Activated CD8-positive, alpha-beta T cell treated with anti-CD3 and anti-CD28 coated beads, Interleukin-2, amount 10 ng/mL, durations not matched to agents 7 days and 5 days (primary cell): ENCODE measurements around the gene TREML1. TPM values are rescaled to one million over a fixed set of nuclear protein-coding genes. Genes with fewer than 3 reads are reported as not detected.
A peak's percentile ranks its signal among the peaks of the same experiment; 100 is the strongest.

Source experiments
- ATAC-seq: fragments of 150-1000 bp; cut with Tn5 transposase; one replicate; pipeline ENCODE4 v1.10.0; 2021; ENCODE audit warnings: moderate library complexity
- CTCF ChIA-PET: fragments of 350-600 bp; sonication (Branson Sonifier 250); formaldehyde crosslinking; loops from one replicate; lab custom pipeline; 2021; ENCODE audit warnings: antibody characterized with exemption; lab: Charles Lee
- POLR2A ChIA-PET: fragments of 350-600 bp; sonication (Branson Sonifier 250); formaldehyde crosslinking; loops from one replicate; lab custom pipeline; 2021; ENCODE audit warnings: antibody characterized with exemption; lab: Charles Lee
- DNase-seq: peaks from one replicate; pipeline ENCODE4 v3.0.0-alpha.2; 2020
- H3K27ac Mint-ChIP-seq: one replicate; pipeline ENCODE4 v1.8.0; 2021; ENCODE audit warnings: mild to moderate bottlenecking, mixed read lengths
- H3K27me3 Mint-ChIP-seq: one replicate; pipeline ENCODE4 v1.8.0; 2021; ENCODE audit warnings: low read depth, mixed read lengths
- H3K36me3 Mint-ChIP-seq: one replicate; pipeline ENCODE4 v1.8.0; 2021; ENCODE audit warnings: low read depth, mixed read lengths
- H3K4me1 Mint-ChIP-seq: one replicate; pipeline ENCODE4 v1.8.0; 2021; ENCODE audit warnings: low read depth, mixed read lengths
- H3K4me3 Mint-ChIP-seq: one replicate; pipeline ENCODE4 v1.8.0; 2021; ENCODE audit warnings: mild to moderate bottlenecking, mixed read lengths
- H3K9me3 Mint-ChIP-seq: one replicate; pipeline ENCODE4 v1.8.0; 2022; ENCODE audit warnings: mixed read lengths; ENCODE audit not compliant: insufficient read depth
- total RNA-seq, 2 experiments: library from RNA; stranded (reverse); gene quantifications; one replicate each; pipeline ENCODE4 v1.2.3, GENCODE V29; 2021

TREML1 gene
- total RNA-seq, 2 experiments from 2014 or later, result not detected

DNA sequence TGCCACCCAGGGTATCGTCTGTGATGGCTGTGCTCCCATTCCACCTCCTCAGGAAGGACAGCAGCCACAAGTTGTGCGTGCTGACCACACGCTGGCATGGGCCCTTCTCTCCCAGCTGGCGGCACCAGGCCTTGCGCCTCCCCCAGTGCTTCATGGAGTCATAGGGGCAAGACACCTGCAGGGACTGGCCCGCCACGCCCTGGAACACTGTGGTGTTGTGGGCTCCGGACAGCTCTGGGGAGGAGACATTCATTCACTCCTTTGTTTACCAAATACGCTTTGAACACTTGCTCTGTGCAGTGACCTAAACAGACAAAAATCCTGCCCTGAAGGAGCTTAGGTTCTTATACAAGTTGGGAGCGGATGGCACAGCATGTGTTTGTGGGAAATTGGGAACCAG is 7.2 kb upstream of the TREML1 start:
- Mint-ChIP-seq H3K9me3 (no peaks in the 10 kb centered on the region), H3K36me3 (no peaks in the 10 kb centered on the region), H3K27me3 (peaks cover 14% of the 10 kb centered on the region), H3K27ac (no peak overlapping the region), H3K4me1 (no peaks in the 10 kb centered on the region), H3K4me3 (no peak overlapping the region)
- POLR2A ChIA-PET, result no interaction called here
- ATAC-seq, result no peak
- CTCF ChIA-PET, result no interaction called here
- DNase-seq, result no peak

- H3K27me3 Mint-ChIP-seq, result peaks cover 12% of the 10 kb centered on the region
- CTCF ChIA-PET, result no interaction called here
- POLR2A ChIA-PET, result no interaction called here
- DNase-seq, result no peak
- no peaks in the 10 kb centered on the region for H3K36me3 Mint-ChIP-seq
- no peak for ATAC-seq
- H3K27ac Mint-ChIP-seq, result no peak overlapping the region
- no peak overlapping the region for H3K4me3 Mint-ChIP-seq
- H3K9me3 Mint-ChIP-seq, result no peaks in the 10 kb centered on the region
- H3K4me1 Mint-ChIP-seq, result no peaks in the 10 kb centered on the region
Measured at GRCh38 chr6:41160933-41161332, 6.8 kb upstream of the TREML1 start.

DNA sequence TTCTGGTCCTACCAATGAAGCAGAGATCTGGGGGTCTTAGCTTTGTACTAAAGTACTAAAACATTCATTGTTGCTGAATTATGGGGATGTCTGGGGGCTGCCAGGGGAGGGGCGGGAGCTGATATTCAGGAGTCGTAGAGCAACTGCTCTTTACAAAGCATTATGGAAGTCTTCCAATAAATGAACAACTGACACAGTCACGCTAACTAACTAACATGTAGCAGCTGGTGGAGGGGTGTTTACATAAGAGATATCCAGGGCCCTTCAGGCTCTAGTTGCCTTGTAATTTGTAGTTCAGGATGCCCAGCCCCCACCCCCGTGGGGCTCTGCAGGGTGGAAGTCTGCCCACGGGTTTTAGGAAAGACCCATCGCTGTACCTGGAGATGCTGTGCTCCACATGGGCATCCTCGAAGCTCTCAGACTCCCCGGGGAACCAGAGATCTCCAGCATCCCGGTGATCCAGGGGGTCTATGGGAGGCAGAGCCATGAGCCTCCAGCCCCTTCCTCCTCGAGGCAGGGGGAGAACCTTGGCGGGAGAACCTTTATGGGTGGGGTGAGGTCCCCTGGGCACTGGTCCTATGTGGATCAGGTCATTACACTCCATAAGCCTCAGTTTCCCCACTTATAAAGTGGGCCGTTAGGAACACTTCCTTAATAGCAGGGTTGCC is 5.4 kb upstream of the TREML1 start:
- no peak for DNase-seq
- Mint-ChIP-seq H3K27me3 (peaks cover 19% of the 10 kb centered on the region), H3K27ac (no peak overlapping the region), H3K4me3 (no peak overlapping the region), H3K36me3 (no peaks in the 10 kb centered on the region), H3K9me3 (no peaks in the 10 kb centered on the region), H3K4me1 (peaks cover 2% of the 10 kb centered on the region)
- CTCF ChIA-PET, result no interaction called here
- POLR2A ChIA-PET, result no interaction called here
- no peak for ATAC-seq

GRCh38 chr6:41157323-41157722 is 3.2 kb upstream of the TREML1 start:
- DNase-seq (no peak), ATAC-seq (no peak)
- POLR2A ChIA-PET, result no interaction called here
- CTCF ChIA-PET, result no interaction called here
- Mint-ChIP-seq H3K4me3 (no peak overlapping the region), H3K27me3 (peaks cover 19% of the 10 kb centered on the region), H3K27ac (no peak overlapping the region), H3K4me1 (peaks cover 8% of the 10 kb centered on the region), H3K9me3 (no peaks in the 10 kb centered on the region), H3K36me3 (no peaks in the 10 kb centered on the region)

- CTCF ChIA-PET, result no interaction called here
- no peaks in the 10 kb centered on the region for H3K36me3 Mint-ChIP-seq
- no peak overlapping the region for H3K4me3 Mint-ChIP-seq
- DNase-seq (no peak), ATAC-seq (no peak)
- no peak overlapping the region for H3K27ac Mint-ChIP-seq
- peaks cover 19% of the 10 kb centered on the region for H3K27me3 Mint-ChIP-seq
- POLR2A ChIA-PET, result no interaction called here
- H3K4me1 Mint-ChIP-seq, result peaks cover 8% of the 10 kb centered on the region
- H3K9me3 Mint-ChIP-seq, result no peaks in the 10 kb centered on the region
Measured at GRCh38 chr6:41156771-41157170, 2.6 kb upstream of the TREML1 start.

DNA sequence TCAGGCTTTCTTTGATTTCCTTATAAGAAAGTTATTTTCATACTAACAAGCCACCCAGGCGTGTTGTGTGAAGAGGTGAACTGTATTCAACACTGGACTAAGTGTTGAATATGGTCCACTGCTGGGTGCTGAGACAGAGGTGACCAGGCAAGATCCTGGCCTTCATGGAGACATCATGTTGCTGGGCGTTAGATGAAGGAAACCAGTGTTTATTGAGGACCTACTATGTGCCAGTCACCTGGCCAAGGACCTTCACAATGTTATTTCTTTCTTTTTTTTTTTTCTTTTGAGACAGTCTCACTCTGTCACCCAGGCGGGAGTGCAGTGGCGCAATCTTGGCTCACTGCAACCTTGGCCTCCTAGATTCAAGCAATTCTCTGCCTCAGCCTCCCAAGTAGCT is 1.9 kb upstream of the TREML1 start:
- Mint-ChIP-seq H3K4me3 (no peak overlapping the region), H3K4me1 (peaks cover 8% of the 10 kb centered on the region), H3K27ac (no peak overlapping the region), H3K9me3 (no peaks in the 10 kb centered on the region), H3K27me3 (peaks cover 19% of the 10 kb centered on the region), H3K36me3 (no peaks in the 10 kb centered on the region)
- DNase-seq, result no peak
- ATAC-seq, result no peak
- CTCF ChIA-PET, result no interaction called here
- POLR2A ChIA-PET, result no interaction called here

GRCh38 chr6:41155132-41155805 is 1.1 kb upstream of the TREML1 start:
- CTCF ChIA-PET, result no interaction called here
- Mint-ChIP-seq H3K36me3 (no peaks in the 10 kb centered on the region), H3K4me1 (peaks cover 8% of the 10 kb centered on the region), H3K4me3 (no peak overlapping the region), H3K27me3 (peaks cover 19% of the 10 kb centered on the region), H3K9me3 (no peaks in the 10 kb centered on the region), H3K27ac (no peak overlapping the region)
- ATAC-seq (no peak), DNase-seq (no peak)
- POLR2A ChIA-PET, result no interaction called here

DNA sequence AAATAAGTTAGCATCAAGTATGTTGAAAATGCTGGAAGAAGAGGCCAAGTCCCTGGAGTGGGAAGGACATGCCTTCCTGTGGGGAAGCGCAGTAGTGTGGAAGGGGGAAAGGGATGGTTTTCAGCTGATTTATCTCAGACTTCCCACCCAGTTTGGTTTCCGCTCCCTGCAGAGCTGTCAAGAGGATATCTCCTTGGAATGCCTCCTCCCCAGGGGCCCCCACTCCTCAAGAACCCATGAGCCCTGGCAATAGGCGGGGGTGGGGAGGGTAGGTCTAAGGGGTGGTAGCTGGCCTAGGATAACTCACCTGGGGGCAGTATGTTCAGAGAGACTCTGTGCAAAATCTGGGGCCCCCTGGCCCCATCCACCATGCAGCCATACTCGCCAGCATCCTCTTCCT is 696 bp downstream of the TREML1 start:
- Mint-ChIP-seq H3K27ac (no peak overlapping the region), H3K4me3 (no peak overlapping the region), H3K36me3 (no peaks in the 10 kb centered on the region), H3K27me3 (peaks cover 19% of the 10 kb centered on the region), H3K4me1 (peaks cover 13% of the 10 kb centered on the region), H3K9me3 (no peaks in the 10 kb centered on the region)
- ATAC-seq, result no peak
- CTCF ChIA-PET, result interaction anchor here (1.3 kb wide), 1 partner anchor 154 kb away, joined by 3 read pairs; no protein-coding TSS in a partner anchor
- DNase-seq, result no peak
- POLR2A ChIA-PET, result no interaction called here

- Mint-ChIP-seq H3K36me3 (no peaks in the 10 kb centered on the region), H3K27me3 (peaks cover 5% of the 10 kb centered on the region), H3K4me3 (no peak overlapping the region), H3K9me3 (no peaks in the 10 kb centered on the region), H3K4me1 (peaks cover 27% of the 10 kb centered on the region), H3K27ac (no peak overlapping the region)
- ATAC-seq (no peak), DNase-seq (no peak)
- ChIA-PET POLR2A (no interaction called here), CTCF (no interaction called here)
Measured at GRCh38 chr6:41150671-41151070, 3.5 kb downstream of the TREML1 start.

DNA sequence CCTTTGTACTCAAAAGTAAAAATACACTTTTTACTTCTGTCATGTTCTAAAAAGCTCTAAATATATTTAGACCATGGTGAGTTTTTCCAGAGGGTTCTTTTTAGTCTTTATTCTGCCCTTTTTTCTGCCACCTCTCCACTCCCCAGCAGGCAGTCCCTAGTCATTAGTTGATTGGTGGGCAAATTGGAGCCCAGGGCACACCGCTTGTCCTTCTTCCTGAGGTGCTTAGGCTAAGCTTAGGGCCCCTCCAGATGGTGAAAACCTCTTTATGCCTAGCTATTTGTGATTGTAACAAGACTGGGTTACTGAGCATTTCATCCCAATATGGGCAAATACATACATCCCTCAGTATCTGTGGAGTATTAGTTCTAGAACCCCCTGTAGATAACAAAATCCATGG is 6.2 kb downstream of the TREML1 start:
- no peaks in the 10 kb centered on the region for H3K9me3 Mint-ChIP-seq
- peak; percentile 58 for ATAC-seq
- no peak for DNase-seq
- ChIA-PET POLR2A (no interaction called here), CTCF (interaction anchor here (0.8 kb wide), 1 partner anchor 15 kb away, joined by 3 read pairs; no protein-coding TSS in a partner anchor)
- H3K4me1 Mint-ChIP-seq, result peaks cover 19% of the 10 kb centered on the region
- no peaks in the 10 kb centered on the region for H3K27me3 Mint-ChIP-seq
- H3K4me3 Mint-ChIP-seq, result peak overlapping the region; percentile 61
- H3K27ac Mint-ChIP-seq, result peak overlapping the region; percentile 58
- H3K36me3 Mint-ChIP-seq, result no peaks in the 10 kb centered on the region

DNA sequence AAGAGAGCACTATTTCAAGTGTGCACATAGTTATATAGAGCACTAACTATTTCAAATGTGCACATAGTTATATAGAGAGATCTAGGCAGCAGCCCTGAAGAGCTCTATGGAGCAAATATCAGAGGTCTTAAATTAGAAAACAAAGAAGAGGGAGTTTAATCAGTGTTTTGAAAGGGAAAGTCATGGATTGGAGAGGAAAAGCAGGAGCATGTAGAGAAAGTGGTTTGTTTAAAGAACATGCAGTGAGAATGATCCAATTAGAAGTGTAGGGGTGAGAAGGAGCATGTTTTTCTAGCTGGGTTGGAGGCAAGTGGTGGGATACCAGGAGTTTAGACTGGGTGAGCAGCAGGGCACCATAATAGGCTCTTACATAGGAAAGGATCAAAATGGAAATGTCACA is 17.2 kb downstream of the TREML1 start:
- Mint-ChIP-seq H3K9me3 (no peaks in the 10 kb centered on the region), H3K4me3 (no peak overlapping the region), H3K27ac (no peak overlapping the region), H3K27me3 (no peaks in the 10 kb centered on the region), H3K36me3 (no peaks in the 10 kb centered on the region), H3K4me1 (peaks cover 9% of the 10 kb centered on the region)
- DNase-seq (no peak), ATAC-seq (no peak)
- ChIA-PET POLR2A (no interaction called here), CTCF (interaction anchor here (1.0 to 2.4 kb wide), 4 partner anchors 11 to 234 kb away, joined by 3 to 8 read pairs (median 4); no protein-coding TSS in a partner anchor)

DNA sequence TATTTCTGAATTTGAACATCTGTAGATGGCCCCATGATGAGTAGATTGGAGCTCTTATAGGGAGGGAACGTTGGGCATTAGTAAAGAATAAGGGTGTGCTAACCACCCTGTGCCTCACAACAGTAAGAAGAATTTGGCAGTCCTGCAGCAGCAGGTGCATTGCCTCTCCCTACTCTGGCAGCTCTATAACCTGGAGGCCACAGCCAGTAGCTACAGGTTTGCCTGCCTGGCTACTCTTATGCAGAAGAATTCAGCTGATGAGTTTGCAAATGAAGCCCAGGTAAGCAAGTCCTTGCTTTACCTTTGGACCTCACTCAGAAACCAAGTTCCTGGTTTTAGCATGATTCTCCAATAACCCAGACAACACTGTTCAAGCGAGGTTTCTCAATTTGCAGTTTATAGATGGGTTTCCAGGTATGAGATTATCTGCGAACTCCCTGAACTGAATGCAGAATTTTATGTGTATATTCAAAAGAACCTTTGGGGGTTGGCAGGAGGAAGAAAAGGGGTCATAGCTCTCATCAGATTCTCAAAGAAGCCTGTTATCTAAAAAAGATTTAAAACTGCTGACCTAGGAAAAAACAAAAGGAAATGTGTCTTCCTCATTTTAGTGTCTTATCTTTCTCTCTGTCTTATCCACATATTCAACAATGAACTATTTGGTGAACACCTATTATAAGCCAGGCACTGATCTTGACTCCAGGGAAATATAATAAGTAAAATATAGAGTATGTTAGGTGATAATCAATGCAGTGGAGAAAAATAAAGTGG is 18.9 kb downstream of the TREML1 start:
- no peak overlapping the region for H3K4me3 Mint-ChIP-seq
- no peaks in the 10 kb centered on the region for H3K9me3 Mint-ChIP-seq
- ChIA-PET POLR2A (no interaction called here), CTCF (no interaction called here)
- H3K27ac Mint-ChIP-seq, result no peak overlapping the region
- H3K27me3 Mint-ChIP-seq, result no peaks in the 10 kb centered on the region
- H3K4me1 Mint-ChIP-seq, result peaks cover 9% of the 10 kb centered on the region
- H3K36me3 Mint-ChIP-seq, result no peaks in the 10 kb centered on the region
- ATAC-seq, result no peak
- no peak for DNase-seq
